GM19372 (cell line): ENCODE measurements around the gene UBE2E1.

Experiments
- ATAC-seq: cut with Tn5 transposase; IDR thresholded peaks from one replicate; pipeline ENCODE4 v1.9.1; 2021; ENCODE audit warnings: mild to moderate bottlenecking, low read depth, moderate library complexity; ENCODE audit not compliant: unreplicated experiment

Gene UBE2E1

DNA sequence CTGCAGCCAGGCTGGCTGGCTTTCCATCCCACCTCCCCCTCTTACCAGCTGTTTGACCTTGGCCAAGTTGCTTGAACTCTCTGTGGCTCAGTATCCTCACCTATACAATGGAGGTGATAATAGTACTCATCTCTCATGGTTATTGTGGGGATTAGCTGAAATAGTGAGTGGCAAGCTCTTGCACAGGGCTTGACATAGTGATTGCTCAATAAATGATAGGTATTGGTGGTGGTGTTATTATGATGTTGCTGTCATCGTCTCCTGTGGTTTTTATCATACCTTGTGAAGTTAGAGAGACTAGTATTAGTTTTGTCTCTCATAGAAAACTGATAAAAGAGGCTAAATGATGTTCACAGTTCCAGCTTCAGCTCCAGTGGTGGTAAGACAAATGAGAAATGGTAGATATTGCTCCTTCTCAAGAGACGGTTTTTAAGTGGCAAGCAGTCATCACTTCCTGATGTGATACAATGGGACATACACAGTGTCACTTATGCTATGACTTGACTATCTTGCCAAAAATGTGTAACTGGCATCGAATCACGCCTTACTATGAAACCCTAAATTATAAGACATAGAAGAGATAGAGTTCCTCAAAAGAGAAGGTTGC is 12.1 kb upstream of the UBE2E1 start:
- no peak for ATAC-seq

DNA sequence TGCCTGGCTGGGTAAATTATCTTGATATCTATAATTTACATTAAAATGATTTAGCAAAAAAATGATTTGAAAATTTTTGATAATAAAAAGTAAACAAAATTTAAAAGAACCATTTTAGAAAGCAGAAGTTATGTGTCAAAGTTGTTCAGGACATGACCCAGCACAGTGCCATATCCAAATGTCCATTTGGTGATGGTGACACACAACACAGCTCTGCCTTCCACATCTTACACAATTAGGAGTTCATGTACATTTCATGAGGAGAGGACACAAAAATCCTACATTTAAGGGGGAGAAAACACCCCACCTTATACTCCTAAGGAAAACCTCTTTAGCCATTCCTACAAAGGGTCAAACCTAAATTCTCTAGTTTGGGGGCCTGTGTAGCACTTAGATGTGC is 10.7 kb upstream of the UBE2E1 start:
- no peak for ATAC-seq

DNA sequence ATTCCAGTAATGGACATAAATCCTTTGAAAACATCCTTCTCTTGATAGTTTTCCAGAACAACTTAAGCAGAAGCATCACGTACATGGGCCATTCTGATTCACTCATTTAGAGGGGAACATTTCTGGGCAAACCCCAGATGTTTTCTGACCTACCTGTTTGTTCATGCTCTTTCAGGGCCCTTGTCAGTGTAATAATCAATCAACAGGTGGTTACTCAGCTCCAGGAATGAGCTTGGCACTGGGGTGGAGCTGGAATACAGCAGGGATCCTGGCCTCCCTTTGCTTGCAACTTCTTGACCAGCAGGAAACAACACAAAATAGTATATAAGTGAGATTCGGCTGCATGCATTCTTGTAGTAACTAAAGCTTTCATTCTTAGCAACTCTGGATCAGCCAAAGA is 9.2 kb upstream of the UBE2E1 start:
- ATAC-seq: no peak

- peak; percentile 70 for ATAC-seq
These were observed 8.3 kb upstream of the UBE2E1 start for GRCh38 chr3:23797491-23797890.

DNA sequence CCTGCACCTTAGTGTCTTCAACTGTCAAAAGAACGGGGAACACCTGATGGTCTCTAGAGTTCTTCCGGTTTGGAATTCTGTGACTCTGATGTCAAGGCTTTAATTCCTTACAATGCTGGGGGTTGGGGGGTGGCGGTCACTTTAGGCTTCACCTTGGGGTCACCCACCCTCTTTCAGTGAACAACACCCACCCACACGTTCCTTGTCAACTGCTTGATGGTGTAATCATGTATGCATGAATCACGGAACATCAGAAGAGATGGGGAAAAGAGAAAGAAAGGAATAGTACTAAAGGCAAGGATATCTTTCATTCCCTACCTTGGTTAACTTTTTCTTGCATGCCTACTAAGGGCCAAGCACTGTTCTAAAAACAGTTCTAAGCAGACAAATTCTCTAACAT is 7.3 kb upstream of the UBE2E1 start:
- ATAC-seq: no peak

DNA sequence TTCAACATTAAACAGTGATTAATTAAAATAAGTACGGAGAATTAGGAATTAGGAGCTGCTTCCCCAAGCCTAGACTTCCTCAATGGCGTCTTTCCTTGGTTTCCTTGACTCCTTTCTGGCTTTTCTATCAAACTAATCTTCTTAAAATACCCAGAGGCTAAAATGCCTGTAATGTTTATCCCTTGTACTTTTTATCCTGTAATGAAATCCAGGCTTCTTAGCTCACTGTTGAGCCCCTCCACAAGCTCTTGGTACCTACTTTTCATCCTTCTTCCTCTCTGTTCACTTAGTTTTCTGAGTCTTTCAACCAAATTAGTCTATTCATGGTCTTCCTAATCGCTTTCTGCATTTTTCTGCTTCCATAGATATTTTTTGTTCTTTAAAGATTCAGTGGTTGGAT is 6.9 kb upstream of the UBE2E1 start:
- ATAC-seq: no peak

- ATAC-seq: no peak
These were observed 5.0 kb upstream of the UBE2E1 start for GRCh38 chr3:23800731-23801130.

GRCh38 chr3:23804441-23805209 is 1.1 kb upstream of the UBE2E1 start:
- no peak for ATAC-seq

GRCh38 chr3:23805210-23805632 is 534 bp upstream of the UBE2E1 start:
- no peak for ATAC-seq

GRCh38 chr3:23806534-23807423 is 1.0 kb downstream of the UBE2E1 start:
- ATAC-seq: peak; percentile 3

DNA sequence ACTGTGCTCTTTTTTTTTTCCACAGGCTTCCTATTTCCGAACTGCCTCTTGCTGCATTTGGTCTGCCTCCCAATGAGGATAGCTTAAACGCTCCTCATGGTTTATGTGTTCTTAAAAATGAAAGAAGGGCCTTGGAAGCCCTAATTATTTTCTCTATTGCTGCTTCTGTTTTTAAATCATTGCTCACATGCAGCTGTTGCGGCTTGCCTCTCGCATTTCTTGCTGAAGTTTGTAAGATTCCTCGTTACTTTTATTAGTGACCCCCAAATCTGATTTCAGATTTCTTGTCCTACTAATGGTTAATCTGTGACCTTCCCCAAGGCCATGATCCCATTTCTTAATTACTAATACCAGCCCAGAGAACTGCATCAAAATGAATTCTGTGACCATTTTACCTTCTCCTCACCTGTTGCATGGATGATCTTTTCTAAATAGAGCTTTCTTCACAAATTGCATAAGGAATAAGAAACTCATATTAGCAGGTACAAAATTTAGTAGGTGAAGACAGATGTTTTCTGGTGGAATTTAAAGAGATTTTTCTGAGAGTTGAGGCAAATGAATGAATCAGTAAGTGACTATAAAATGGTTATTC is 1.8 kb downstream of the UBE2E1 start:
- no peak for ATAC-seq

GRCh38 chr3:23808525-23808924 is 2.8 kb downstream of the UBE2E1 start:
- no peak for ATAC-seq

- ATAC-seq: no peak
These were observed 3.5 kb downstream of the UBE2E1 start for GRCh38 chr3:23809294-23809693.

DNA sequence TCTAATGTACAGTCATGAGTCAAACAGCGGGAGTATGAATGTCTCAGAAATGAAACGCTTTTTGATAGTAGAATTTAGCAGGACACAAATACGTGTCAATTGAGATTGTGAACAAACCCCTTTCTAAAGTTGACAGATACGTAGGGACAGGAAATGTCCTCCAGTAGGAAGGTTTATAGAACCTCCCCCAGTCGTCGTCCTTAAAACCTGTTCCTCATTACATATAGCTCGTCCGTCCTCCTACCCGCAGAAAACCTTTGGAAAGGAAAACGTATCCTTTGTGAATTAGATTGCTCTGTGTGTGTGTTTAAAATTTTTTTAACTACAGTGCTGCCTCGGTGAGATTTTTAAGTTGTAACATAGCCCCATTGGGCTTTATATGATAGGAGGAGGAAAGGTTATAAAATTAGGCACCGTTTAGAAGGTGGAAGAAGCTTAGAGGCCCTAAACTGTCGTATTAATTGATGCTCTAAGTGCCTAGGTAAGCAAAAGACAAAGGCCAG is 4.1 kb downstream of the UBE2E1 start:
- ATAC-seq: no peak

GRCh38 chr3:23810343-23811184 is 4.8 kb downstream of the UBE2E1 start:
- ATAC-seq: no peak

DNA sequence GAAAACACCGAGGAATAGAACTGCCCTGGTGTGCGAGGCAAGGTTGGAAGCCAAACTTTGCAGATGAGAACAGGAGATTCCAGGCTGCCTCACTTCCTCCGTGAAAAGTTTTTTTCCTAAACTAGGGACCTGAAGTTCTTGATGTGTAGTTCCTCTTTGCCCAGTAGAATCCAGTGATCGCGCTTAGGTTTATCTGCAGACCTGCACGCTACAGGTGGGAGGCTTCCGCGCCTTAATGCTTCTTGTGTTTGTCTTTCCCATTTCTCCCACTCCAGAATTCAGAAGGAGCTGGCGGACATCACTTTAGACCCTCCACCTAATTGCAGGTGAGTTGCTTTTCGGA is 5.4 kb downstream of the UBE2E1 start:
- no peak for ATAC-seq

DNA sequence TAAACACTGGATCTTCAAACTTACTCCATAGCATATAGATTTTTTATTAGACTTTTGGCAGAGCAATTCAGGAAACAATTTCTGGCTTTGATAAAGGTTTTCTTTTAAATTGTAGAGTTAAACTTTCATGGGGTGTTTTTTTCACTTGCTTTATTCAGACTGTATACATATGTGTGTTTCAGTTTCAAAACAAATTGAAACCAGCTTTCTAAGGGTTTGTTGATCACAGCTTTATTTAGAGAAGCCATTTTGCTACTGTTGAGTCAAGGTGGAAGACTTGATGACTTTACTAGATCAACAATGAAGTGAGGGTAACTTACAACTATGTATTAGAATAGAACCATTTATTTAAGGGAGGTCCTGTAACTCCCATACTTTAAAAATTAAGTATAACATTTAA is 6.2 kb downstream of the UBE2E1 start:
- ATAC-seq: peak; percentile 52

- ATAC-seq: no peak
These were observed 10.1 kb downstream of the UBE2E1 start for GRCh38 chr3:23815879-23816278.

DNA sequence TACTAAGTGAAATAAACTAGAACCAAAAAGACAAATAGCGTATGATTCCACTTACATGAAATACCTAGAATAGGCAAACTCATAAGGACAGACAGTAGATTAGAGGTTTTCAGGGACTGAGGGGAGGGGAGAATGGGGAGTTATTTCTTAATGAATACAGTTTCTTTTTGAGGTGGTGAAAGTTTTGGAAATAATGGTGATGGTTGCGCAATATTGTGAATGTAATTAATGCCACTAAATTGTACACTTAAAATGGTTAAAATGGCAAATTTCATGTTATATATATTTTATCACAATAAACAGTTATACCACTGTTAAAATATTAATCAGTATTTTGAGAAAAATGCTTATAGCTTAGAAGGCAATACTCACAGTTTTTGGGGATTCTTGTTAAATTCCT is 11.0 kb downstream of the UBE2E1 start:
- no peak for ATAC-seq
